ENCODE results near the gene ZNF891.
A peak's percentile ranks its signal among the peaks of the same experiment; 100 is the strongest.

ZNF891 gene

DNA sequence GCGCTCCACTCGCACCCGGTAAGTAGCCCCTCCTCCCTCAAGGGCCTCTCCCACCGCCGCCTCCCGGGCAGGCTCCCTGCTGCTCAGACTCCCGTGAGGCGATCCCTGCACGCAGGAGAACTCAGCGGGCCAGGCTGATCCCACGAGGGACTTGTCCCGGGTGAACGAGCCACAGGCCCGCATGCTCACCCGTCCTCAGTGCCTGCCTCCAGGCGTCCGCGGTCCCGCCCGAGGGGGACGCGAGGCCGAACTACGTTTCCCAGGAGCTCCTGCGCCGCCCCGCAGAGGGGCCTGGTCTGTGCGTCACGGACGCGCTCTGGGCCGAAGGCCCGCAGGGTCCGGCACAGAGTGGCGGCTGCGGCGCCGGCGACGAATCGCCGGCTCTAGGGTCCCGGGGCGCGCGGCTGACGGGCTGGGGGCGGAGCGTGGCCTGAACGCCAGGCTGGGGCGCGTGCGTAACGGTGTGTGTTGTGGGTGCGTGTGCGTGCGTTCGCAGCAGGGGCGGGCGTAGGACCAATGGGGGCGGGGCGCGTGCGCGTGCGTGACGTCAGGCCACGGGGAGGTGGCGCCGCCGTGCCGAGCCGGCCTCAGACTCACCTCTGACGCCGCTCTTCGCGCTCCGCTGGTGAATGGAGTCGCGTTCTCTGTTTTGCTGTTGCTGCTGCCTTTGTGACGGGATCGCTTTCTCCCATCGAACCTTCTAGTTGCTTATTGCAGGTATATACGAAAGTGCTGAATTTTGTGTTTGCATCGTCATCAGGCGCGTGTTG lies at the start of gene ZNF891, which contains the start of gene ZNF10:
Gene ZNF891 (minus strand): TSS at position 237 of the 770 bp plus-strand sequence. CDS start 8,356 bp downstream, outside the sequence.
Gene ZNF10 (plus strand): TSS at position 590 of the 770 bp plus-strand sequence. CDS start 13,866 bp downstream, outside the sequence.
- peak; percentile 95 for DNase-seq

GRCh38 chr12:133174901-133175300 lies 44.8 kb upstream of the ZNF891 start:
- no peak for DNase-seq

GRCh38 chr12:133172491-133172890 lies 42.4 kb upstream of the ZNF891 start:
- DNase-seq = no peak

- no peak for DNase-seq
These were observed 35.7 kb upstream of the ZNF891 start for GRCh38 chr12:133165776-133166175.

DNA sequence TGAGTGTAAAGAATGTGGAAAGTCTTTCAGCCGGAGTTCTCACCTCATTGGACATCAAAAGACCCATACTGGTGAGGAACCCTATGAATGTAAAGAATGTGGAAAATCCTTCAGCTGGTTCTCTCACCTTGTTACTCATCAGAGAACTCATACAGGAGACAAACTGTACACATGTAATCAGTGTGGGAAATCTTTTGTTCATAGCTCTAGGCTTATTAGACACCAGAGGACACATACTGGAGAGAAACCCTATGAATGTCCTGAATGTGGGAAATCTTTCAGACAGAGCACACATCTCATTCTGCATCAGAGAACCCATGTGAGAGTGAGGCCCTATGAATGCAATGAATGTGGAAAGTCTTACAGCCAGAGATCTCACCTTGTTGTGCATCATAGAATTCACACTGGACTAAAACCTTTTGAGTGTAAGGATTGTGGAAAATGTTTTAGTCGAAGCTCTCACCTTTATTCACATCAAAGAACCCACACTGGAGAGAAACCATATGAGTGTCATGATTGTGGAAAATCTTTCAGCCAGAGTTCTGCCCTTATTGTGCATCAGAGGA lies 26.1 kb upstream of the ZNF891 start:
- no peak for DNase-seq

GRCh38 chr12:133145981-133146380 lies 15.9 kb upstream of the ZNF891 start:
- no peak for DNase-seq

- DNase-seq = no peak
These were observed 5.7 kb upstream of the ZNF891 start for GRCh38 chr12:133135747-133136146.

- DNase-seq = no peak
These were observed 694 bp upstream of the ZNF891 start for GRCh38 chr12:133130808-133131128.

- DNase-seq = no peak
These were observed 571 bp downstream of the ZNF891 start for GRCh38 chr12:133129368-133130037.

- DNase-seq = no peak
These were observed 5.4 kb downstream of the ZNF891 start for GRCh38 chr12:133124674-133125073.

DNA sequence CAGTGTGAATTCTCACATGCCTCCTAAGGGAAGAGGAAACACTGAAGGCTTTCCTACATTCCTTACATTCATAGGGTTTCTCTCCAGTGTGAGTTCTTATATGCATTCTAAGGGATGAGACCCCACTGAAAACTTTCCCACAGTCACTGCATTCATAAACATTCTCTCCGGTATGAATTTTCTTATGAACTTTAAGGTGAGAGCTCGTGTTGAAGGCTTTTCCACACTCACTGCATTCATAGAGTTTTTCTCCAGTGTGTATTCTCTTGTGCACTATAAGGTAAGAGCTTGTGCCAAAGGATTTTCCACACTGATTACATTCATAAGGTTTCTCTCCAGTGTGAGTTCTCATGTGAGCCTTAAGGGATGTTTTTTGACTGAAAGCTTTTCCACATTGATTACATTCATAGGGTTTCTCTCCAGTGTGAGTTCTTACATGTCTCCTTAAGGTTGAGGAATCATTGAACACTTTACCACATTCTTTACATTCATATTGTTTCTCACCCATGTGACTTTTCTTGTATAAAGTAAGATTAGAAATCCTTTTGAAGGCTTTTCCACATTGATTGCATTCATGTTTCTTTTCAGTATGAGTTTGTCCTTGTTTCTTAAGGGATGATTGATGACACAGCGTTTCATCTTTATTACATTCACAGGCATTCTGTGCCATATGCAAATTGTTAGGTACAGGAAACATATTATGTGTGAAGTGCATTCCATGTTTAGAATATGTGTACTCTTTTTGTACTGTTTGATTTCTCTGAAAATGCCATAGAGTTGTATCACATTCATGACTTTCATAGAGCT lies 9.5 kb downstream of the ZNF891 start:
- no peak for DNase-seq

DNA sequence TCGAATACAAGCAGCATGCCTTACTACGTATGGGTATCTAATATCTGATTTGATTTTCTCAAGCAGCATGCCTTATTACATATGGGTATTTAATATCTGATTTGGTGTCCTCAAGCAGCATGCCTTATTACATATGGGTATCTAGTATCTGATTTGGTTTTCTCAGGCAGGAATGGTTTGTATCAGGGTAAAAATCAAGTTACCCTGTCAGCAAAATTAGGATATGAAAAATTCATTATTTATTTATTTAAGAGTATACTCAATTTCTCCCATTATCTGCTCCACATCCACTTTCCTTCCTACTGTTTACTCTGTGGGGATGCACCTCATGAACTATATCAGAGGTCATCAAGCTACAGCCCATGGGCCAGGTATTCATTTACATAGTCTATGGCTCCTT lies 21.9 kb downstream of the ZNF891 start:
- no peak for DNase-seq

- DNase-seq = no peak
These were observed 23.0 kb downstream of the ZNF891 start for GRCh38 chr12:133107121-133107520.

DNA sequence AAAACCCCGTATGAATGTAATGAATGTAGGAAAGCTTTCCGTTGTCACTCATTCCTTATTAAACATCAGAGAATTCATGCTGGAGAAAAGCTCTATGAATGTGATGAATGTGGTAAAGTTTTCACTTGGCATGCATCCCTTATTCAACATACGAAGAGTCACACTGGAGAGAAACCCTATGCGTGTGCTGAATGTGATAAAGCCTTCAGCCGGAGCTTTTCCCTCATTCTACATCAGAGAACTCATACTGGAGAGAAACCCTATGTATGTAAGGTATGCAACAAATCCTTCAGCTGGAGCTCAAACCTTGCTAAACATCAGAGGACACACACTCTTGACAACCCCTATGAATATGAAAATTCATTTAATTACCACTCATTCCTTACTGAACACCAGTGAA lies 23.8 kb downstream of the ZNF891 start:
- DNase-seq = no peak

DNA sequence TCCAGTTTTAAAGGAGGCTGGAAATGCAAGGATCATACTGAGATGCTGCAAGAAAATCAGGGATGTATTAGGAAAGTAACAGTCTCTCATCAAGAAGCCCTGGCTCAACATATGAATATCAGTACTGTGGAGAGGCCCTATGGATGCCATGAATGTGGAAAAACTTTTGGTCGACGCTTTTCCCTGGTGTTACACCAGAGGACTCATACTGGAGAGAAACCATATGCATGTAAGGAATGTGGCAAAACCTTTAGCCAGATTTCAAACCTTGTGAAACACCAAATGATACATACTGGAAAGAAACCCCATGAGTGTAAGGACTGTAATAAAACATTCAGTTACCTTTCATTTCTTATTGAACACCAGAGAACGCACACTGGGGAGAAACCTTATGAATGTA lies 24.5 kb downstream of the ZNF891 start:
- no peak for DNase-seq

- DNase-seq = no peak
These were observed 46.7 kb downstream of the ZNF891 start for GRCh38 chr12:133083345-133083744.

- no peak for DNase-seq
These were observed 48.8 kb downstream of the ZNF891 start for GRCh38 chr12:133081159-133081780.

DNA sequence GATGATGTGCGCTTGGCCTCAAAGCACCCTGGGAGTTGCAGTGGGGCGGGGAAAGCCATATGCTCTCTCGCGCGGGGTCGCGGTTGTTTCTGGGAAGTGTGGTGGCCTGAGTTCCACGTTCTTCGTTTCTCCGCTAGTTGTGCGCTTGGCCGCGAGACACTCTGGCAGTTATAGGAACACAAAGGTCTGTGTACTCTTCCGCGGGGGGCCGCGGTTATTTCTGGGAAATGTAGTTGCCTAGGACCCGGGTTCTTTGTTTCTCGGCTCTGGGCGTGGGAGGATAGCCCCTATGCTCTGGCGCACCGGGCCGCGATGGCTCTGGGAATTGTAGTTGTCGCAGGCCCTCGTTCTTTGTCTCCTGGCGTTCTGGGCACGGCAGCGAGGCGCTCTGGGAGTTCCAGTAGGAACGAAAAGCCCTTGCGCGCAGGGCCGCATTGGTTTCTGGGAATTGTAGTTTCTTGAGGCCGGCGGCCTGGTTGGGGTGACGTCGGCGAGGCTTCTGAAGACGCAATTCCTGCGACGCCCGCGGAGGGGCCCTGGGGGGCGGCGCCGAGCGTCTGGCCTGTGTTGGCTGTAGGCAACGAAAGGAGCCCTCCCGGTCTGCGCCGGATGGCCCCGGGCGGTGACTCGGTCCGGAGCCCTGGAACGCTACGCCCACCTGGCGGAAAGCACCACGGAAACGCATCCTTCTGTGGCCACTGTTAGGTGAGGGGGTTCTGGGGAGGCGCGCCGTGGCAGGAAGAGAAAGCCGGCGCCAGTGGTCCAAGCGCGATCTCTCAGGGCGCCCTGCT lies 49.5 kb downstream of the ZNF891 start, which contains the start of gene ZNF140:
Gene ZNF140 (plus strand): TSS at position 556 of the 791 bp plus-strand sequence. CDS start 398 bp downstream, outside the sequence.
- DNase-seq = peak; percentile 96

DNA sequence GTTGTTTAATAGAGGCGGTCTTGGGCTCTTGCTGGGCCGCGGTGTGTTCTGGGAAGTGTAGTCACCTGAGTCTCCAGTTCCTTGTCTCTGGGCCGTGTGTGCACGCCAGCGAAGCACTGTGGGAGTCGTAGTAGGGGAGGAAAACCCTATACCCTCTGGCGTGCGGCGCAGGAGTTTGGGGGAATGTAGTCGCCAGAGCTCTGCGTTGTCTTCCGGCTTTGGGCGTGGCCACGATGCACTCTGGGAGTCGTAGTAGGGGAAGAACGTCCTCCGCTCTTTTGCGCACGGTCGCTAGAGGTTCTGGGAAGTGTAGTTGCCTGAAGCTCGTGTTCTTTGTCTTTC lies 50.1 kb downstream of the ZNF891 start:
- DNase-seq = peak; percentile 98

- no peak for DNase-seq
These were observed 56.2 kb downstream of the ZNF891 start for GRCh38 chr12:133073836-133074235.

- DNase-seq = no peak
These were observed 66.5 kb downstream of the ZNF891 start for GRCh38 chr12:133063556-133063955.

DNA sequence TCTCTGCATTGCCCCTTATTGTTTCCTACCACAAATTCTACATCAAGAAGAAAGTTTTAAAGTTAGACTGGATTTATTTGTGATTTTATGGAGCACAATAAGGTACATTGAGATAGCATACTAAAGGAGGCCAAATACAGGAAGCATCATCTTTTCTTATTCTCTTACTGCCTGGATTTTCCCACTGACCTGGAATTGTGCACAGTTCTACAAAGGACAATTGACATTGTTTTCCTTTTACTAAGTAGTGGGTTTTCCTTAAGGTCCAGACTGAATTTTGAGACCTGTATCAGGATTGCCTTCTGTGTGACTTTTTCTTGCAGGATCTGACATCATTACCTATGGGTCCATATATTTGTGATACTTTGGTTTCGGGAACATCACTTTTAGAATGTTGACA lies 68.1 kb downstream of the ZNF891 start:
- DNase-seq = no peak
